Transverse colon (tissue), 4 donors: Measurements from ENCODE around the gene ZNF341.

Source experiments
- EP300 ChIP-seq: sonication (generic); formaldehyde crosslinking; IDR thresholded peaks from one replicate; pipeline ENCODE4 v1.6.1; 2017; ENCODE audit warnings: antibody characterized with exemption, low read depth
- POLR2AphosphoS5 ChIP-seq, 3 donors: sonication (generic); formaldehyde crosslinking; IDR thresholded peaks; one replicate each; pipeline ENCODE4 v1.6.1; 2016; ENCODE audit warnings: antibody characterized with exemption in 3 of 3
- TF ChIP-seq, protein P1 (sequence below), 5 experiments: fragments of 200-600 bp in 3 of 5; fragments of 450-650 bp in 2 of 5; sonication (generic) in 3 of 5; IDR thresholded peaks; 1 replicate in 2 of 5; 2 replicates in 3 of 5; pipeline ENCODE4 v1.5.1; 2016 to 2017; ENCODE audit warnings: antibody characterized with exemption in 5 of 5, inconsistent platforms in 3 of 5, mild to moderate bottlenecking in 2 of 5, moderate library complexity in 1 of 5

DNA sequence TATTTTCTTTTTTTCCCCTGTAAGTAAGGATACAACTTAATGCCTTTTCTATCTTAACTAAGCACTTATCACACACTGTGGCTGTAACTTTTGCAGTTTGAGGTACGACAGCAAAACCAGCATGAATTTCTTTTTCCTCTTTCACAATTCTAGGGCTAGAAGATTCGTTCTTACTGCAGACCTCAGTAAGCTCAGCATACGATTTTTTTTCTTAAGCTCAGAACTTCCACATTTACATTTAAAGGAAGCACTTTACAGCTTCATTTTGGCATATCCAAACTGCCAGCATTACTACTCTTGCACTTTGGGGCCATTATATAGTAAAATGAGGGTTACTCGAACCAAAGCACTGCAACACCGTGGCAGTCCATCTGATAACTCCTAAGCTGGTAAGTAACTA, 78.5 kb downstream of the ZNF341 start:
- TF ChIP-seq EP300 = no peak
- TF ChIP-seq, protein P1, sequence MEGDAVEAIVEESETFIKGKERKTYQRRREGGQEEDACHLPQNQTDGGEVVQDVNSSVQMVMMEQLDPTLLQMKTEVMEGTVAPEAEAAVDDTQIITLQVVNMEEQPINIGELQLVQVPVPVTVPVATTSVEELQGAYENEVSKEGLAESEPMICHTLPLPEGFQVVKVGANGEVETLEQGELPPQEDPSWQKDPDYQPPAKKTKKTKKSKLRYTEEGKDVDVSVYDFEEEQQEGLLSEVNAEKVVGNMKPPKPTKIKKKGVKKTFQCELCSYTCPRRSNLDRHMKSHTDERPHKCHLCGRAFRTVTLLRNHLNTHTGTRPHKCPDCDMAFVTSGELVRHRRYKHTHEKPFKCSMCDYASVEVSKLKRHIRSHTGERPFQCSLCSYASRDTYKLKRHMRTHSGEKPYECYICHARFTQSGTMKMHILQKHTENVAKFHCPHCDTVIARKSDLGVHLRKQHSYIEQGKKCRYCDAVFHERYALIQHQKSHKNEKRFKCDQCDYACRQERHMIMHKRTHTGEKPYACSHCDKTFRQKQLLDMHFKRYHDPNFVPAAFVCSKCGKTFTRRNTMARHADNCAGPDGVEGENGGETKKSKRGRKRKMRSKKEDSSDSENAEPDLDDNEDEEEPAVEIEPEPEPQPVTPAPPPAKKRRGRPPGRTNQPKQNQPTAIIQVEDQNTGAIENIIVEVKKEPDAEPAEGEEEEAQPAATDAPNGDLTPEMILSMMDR (IDR thresholded peaks at IDR 0.05) = no peak
- no peak for TF ChIP-seq POLR2AphosphoS5 (IDR thresholded peaks at IDR 0.05)
